Measurements from ENCODE around the gene MTNR1A. TPM values are rescaled to one million over a fixed set of nuclear protein-coding genes. Genes with fewer than 3 reads are reported as not detected.
"Not testable (repeated sequence)": the region's sequence is repeated elsewhere in the genome, so short reads cannot be mapped to it uniquely, and the experiment has no call there.

The MTNR1A gene
- total RNA-seq, 1 donor from 2014 or later: 0.98 TPM

DNA sequence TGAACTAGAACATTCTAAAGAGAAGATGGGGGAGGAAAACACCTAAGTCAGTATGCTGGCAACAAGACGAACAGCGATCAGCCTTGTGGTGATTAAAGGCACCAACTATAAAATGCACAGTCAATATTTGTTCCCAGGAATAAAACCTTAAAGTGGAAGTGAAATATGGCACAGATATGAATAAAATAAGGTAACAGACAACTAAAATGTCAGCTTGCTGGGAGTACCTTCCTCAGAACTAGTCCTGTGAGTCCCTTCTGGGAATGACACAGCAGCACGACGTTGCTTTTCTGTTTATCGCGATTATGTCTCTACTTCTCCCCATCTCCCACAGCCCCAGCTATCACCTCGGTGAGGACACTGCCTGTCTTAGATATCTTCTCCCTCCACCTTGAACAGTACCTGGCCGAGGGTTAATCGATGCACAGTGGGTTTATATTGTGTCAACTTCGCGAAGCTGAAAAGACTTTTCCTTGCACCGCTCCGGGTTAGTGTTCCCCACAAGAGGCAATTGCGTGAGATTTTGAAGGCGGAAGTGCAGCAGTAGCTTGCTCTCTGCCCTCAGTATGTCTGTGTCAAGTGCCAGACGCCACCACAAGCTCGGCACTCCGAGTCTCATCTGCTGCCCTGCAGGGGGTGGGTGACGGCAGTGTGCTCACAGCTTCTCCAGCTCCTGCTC is 17.4 kb downstream of the MTNR1A start:
- Mint-ChIP-seq H3K27ac (ENCODE audit: unreplicated experiment) (no peak overlapping the region), H3K4me1 (no peaks in the 10 kb centered on the region), H3K9me3 (peaks cover 9% of the 10 kb centered on the region), H3K27me3 (ENCODE audit: low read depth) (no peaks in the 10 kb centered on the region), H3K4me3 (no peak overlapping the region), H3K36me3 (ENCODE audit: low read depth) (no peaks in the 10 kb centered on the region)
- TF ChIP-seq, protein P1, sequence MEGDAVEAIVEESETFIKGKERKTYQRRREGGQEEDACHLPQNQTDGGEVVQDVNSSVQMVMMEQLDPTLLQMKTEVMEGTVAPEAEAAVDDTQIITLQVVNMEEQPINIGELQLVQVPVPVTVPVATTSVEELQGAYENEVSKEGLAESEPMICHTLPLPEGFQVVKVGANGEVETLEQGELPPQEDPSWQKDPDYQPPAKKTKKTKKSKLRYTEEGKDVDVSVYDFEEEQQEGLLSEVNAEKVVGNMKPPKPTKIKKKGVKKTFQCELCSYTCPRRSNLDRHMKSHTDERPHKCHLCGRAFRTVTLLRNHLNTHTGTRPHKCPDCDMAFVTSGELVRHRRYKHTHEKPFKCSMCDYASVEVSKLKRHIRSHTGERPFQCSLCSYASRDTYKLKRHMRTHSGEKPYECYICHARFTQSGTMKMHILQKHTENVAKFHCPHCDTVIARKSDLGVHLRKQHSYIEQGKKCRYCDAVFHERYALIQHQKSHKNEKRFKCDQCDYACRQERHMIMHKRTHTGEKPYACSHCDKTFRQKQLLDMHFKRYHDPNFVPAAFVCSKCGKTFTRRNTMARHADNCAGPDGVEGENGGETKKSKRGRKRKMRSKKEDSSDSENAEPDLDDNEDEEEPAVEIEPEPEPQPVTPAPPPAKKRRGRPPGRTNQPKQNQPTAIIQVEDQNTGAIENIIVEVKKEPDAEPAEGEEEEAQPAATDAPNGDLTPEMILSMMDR (conservative IDR thresholded peaks at IDR 0.05): no peak
- DNase-seq (ENCODE audit: low read depth, low spot score): no peak

DNA sequence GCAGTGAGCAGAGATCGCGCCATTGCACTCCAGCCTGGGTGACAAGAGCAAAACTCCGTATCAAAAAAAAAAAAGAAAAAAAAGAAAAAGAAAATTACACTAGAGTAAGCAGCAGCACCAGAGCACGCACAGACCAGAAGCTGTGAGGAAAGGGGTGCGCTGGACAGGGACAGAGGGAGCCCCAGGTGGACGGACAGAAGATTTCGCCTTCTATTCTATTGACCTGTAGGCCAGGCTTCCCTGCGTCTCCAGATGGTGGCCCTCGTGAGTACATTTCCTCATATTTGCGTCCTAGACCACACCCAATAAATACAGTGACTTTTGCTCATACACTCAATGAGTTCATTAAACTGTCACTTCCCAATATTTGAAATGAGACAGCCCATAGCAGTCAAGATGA is 19.1 kb downstream of the MTNR1A start:
- TF ChIP-seq, protein P1 (conservative IDR thresholded peaks at IDR 0.05): no peak
- Mint-ChIP-seq H3K4me3 (no peak overlapping the region), H3K9me3 (peaks cover 7% of the 10 kb centered on the region), H3K36me3 (ENCODE audit: low read depth) (no peaks in the 10 kb centered on the region), H3K27me3 (ENCODE audit: low read depth) (no peaks in the 10 kb centered on the region), H3K4me1 (no peaks in the 10 kb centered on the region), H3K27ac (ENCODE audit: unreplicated experiment) (no peak overlapping the region)
- no peak for DNase-seq (ENCODE audit: low read depth, low spot score)

DNA sequence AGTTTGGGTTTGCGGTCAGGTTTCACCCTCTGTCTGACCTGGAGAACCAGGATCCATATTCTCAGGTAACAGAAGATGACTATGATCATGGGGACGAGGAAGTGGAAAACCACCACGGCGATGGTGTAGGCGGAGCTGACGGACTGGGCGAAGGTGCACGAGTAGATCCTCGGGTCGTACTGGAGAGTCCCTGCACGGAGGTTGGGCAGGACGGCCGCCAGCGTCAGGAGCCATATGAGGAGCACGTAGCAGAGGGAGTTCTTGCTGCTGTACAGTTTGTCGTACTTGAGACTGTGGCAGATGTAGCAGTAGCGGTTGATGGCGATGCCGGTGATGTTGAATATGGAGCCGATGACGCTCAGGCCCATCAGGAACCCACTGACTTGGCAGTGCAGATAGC is 21.3 kb downstream of the MTNR1A start:
- TF ChIP-seq, protein P1 (conservative IDR thresholded peaks at IDR 0.05): no peak
- no peak for DNase-seq (ENCODE audit: low read depth, low spot score)
- Mint-ChIP-seq H3K27me3 (ENCODE audit: low read depth) (no peaks in the 10 kb centered on the region), H3K9me3 (peaks cover 2% of the 10 kb centered on the region), H3K27ac (ENCODE audit: unreplicated experiment) (peak overlapping the region; percentile 71), H3K4me1 (no peaks in the 10 kb centered on the region), H3K4me3 (no peak overlapping the region), H3K36me3 (ENCODE audit: low read depth) (no peaks in the 10 kb centered on the region)

DNA sequence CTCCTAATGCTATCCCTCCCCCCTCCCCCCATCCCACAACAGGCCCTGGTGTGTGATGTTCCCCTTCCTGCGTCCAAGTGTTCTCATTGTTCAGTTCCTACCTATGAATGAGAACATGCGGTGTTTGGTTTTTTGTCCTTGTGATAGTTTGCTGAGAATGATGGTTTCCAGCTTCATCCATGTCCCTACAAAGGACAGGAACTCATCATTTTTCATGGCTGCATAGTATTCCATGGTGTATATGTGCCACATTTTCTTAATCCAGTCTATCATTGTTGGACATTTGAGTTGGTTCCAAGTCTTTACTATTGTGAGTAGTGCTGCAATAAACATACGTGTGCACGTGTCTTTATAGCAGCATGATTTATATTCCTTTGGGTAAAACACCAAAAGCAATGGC is 31.4 kb downstream of the MTNR1A start:
- not testable (repeated sequence) for H3K4me1 Mint-ChIP-seq; H3K36me3 Mint-ChIP-seq (ENCODE audit: low read depth); H3K4me3 Mint-ChIP-seq; DNase-seq (ENCODE audit: low read depth, low spot score); H3K27ac Mint-ChIP-seq (ENCODE audit: unreplicated experiment); H3K27me3 Mint-ChIP-seq (ENCODE audit: low read depth); H3K9me3 Mint-ChIP-seq

DNA sequence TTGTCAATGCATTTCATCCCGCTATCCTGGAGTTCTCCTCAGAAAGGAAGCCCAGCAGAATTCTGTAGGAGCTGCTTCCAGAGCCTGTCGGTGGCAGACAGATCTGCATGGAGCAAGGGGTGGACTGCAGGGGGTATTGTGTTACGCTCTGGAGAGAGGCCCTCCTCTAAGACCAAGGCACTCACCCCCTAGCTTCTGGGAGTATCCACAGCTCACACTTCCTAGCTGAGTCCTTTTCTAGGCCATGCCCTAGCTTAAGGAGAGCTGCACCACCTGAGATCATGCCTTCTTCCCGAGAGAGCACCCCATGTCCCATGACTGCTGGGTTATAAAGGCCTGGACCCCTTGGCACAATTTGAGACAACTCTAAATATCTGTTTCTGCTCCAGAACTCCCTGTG is 39.1 kb downstream of the MTNR1A start:
- Mint-ChIP-seq H3K4me3 (no peak overlapping the region), H3K4me1 (no peaks in the 10 kb centered on the region), H3K27ac (ENCODE audit: unreplicated experiment) (no peak overlapping the region), H3K36me3 (ENCODE audit: low read depth) (no peaks in the 10 kb centered on the region), H3K9me3 (peaks cover 14% of the 10 kb centered on the region), H3K27me3 (ENCODE audit: low read depth) (no peaks in the 10 kb centered on the region)
- TF ChIP-seq, protein P1 (conservative IDR thresholded peaks at IDR 0.05): no peak
- no peak for DNase-seq (ENCODE audit: low read depth, low spot score)

DNA sequence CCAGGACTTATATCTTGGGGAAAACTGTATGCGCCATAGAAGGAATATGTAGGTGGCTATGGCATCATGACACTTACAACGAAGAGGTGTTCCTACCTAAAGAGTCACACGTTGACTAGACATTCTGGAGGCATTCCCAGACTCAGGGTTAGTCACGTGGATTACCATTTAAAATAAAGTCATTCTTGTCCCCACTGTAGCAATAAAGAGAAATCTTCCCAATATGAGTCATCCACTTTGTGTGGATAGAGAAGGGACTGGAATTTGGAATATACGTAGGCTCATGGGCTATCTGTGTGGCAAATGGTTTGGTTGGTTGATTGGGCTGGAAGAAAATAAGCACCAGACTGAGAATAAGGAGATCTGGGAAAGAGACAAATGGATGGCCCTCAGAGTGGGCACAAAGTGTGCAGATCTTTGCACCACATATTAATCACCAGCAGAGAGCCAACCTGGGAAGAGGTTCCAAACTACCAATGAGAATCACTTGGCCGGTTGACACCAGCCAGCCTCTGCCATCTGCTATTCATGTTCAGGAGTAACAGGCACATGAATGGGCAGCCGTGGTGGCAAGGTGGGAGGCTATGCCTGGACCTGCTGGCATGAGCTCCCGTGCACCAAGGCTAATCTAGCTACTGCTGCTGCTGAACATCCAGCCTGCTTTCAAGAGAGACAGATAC is 41.0 kb downstream of the MTNR1A start:
- Mint-ChIP-seq H3K27ac (ENCODE audit: unreplicated experiment) (no peak overlapping the region), H3K4me1 (no peaks in the 10 kb centered on the region), H3K27me3 (ENCODE audit: low read depth) (no peaks in the 10 kb centered on the region), H3K36me3 (ENCODE audit: low read depth) (no peaks in the 10 kb centered on the region), H3K9me3 (peaks cover 14% of the 10 kb centered on the region), H3K4me3 (no peak overlapping the region)
- no peak for DNase-seq (ENCODE audit: low read depth, low spot score)
- TF ChIP-seq, protein P1 (conservative IDR thresholded peaks at IDR 0.05): no peak

DNA sequence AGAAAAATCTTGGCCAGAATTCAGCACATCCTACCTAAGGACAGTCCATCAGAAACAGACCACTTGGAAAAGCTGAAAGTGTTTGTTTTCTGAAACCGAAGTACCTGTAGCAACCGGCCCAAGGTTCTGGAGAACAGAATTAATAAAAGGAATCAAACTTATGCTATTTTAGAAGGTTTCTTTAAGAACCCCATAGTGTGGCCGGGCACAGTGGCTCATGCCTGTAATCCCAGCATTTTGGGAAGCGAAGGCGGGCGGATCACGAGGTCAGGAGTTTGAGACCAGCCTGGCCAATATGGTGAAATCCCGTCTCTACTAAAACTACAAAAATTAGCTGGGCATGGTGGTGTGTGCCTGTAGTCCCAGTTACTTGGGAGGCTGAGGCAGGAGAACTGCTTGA is 50.6 kb downstream of the MTNR1A start:
- H3K4me1 Mint-ChIP-seq; H3K4me3 Mint-ChIP-seq; H3K27me3 Mint-ChIP-seq (ENCODE audit: low read depth); H3K27ac Mint-ChIP-seq (ENCODE audit: unreplicated experiment); H3K36me3 Mint-ChIP-seq (ENCODE audit: low read depth); H3K9me3 Mint-ChIP-seq; DNase-seq (ENCODE audit: low read depth, low spot score): not testable (repeated sequence)

Measured in neural crest cell (in vitro differentiated cells).